DND-41 (cell line): ENCODE data around the gene IL13RA1.

Experiments used
- ATAC-seq: fragments of 200-7000 bp; cut with Tn5 transposase; 3 replicates; pipeline ENCODE4 v1.9.1; 2021; ENCODE audit warnings: low read depth; ENCODE audit not compliant: insufficient read depth
- DNase-seq: peaks from one replicate; pipeline ENCODE4 v3.0.0-alpha.2; 2020
- H2AFZ ChIP-seq: 2 replicates; pipeline ENCODE4 v1.6.0; 2012; ENCODE audit warnings: low read depth, low read length
- H3K27ac ChIP-seq: 2 replicates; pipeline ENCODE4 v1.5.1; 2012; ENCODE audit warnings: low read length, inconsistent platforms
- H3K27me3 ChIP-seq: fragments of 200-600 bp; sonication (generic); 2 replicates; pipeline ENCODE4 v1.6.0; 2012; ENCODE audit warnings: low read length, mild to moderate bottlenecking, inconsistent platforms; ENCODE audit not compliant: insufficient read depth, poor library complexity
- H3K36me3 ChIP-seq: 2 replicates; pipeline ENCODE4 v1.5.1; 2012; ENCODE audit warnings: low read length, inconsistent platforms; ENCODE audit not compliant: insufficient read depth
- H3K4me1 ChIP-seq: 2 replicates; pipeline ENCODE4 v1.5.1; 2012; ENCODE audit warnings: mild to moderate bottlenecking, low read length; ENCODE audit not compliant: insufficient read depth
- H3K4me2 ChIP-seq: 2 replicates; pipeline ENCODE4 v1.6.0; 2012; ENCODE audit warnings: mild to moderate bottlenecking, moderate library complexity, low read length, inconsistent platforms; ENCODE audit not compliant: insufficient read depth
- H3K4me3 ChIP-seq, 2 experiments: fragments of 200-600 bp in 1 of 2; shearing (Covaris generic) in 1 of 2; 2 replicates each; pipeline ENCODE4 v1.5.1; 2012 to 2016; ENCODE audit warnings: inconsistent platforms in 2 of 2, low read length in 2 of 2, mild to moderate bottlenecking in 2 of 2, low read depth in 1 of 2, moderate library complexity in 1 of 2
- H3K79me2 ChIP-seq: 2 replicates; pipeline ENCODE4 v1.6.0; 2012; ENCODE audit warnings: low read length, inconsistent platforms; ENCODE audit not compliant: insufficient read depth
- H3K9ac ChIP-seq: 2 replicates; pipeline ENCODE4 v1.6.0; 2012; ENCODE audit warnings: low read depth, mild to moderate bottlenecking, inconsistent platforms, low read length, moderate library complexity
- H3K9me3 ChIP-seq: 2 replicates; pipeline ENCODE4 v1.5.1; 2012; ENCODE audit warnings: low read length, moderate library complexity, mild to moderate bottlenecking, inconsistent platforms; ENCODE audit not compliant: insufficient read depth, severe bottlenecking
- H4K20me1 ChIP-seq: 2 replicates; pipeline ENCODE4 v1.6.0; 2012; ENCODE audit warnings: low read length; ENCODE audit not compliant: insufficient read depth
- CTCF ChIP-seq: IDR thresholded peaks from 2 replicates; pipeline ENCODE4 v1.5.1; 2012; ENCODE audit warnings: borderline replicate concordance, low read length, moderate library complexity, mild to moderate bottlenecking; ENCODE audit not compliant: poor library complexity, severe bottlenecking; ENCODE audit errors: extremely low read depth
- EZH2 ChIP-seq: IDR thresholded peaks from 3 replicates; pipeline ENCODE4 v1.6.1; 2012; ENCODE audit warnings: borderline replicate concordance, low read depth, mild to moderate bottlenecking, moderate library complexity, low read length, inconsistent platforms; ENCODE audit not compliant: severe bottlenecking

IL13RA1 gene

GRCh38 chrX:118726887-118727685 is at the start of gene IL13RA1:
TSS of gene IL13RA1 (plus strand) at chrX:118727606. CDS start at chrX:118727639, 33 bp downstream.
- TF ChIP-seq EZH2 (no peak), CTCF (no peak)
- no peak within 1 kb of the TSS for H3K4me3 ChIP-seq
- H3K4me1 ChIP-seq = no peaks in the 10 kb centered on the region
- H2AFZ ChIP-seq = no peak within 1 kb of the TSS
- no peaks in the 10 kb centered on the region for H3K9me3 ChIP-seq
- no peaks in the 10 kb centered on the region for H4K20me1 ChIP-seq
- DNase-seq = no peak
- H3K36me3 ChIP-seq = no peaks in the 10 kb centered on the region
- H3K27me3 ChIP-seq = no peaks in the 10 kb centered on the region
- H3K27ac ChIP-seq = no peak within 1 kb of the TSS
- H3K9ac ChIP-seq = no peak within 1 kb of the TSS
- H3K4me2 ChIP-seq = no peak within 1 kb of the TSS
- ATAC-seq = no peak
- no peaks in the 10 kb centered on the region for H3K79me2 ChIP-seq

- no peaks in the 10 kb centered on the region for H3K27me3 ChIP-seq
- H3K4me1 ChIP-seq = no peaks in the 10 kb centered on the region
- no peaks in the 10 kb centered on the region for H3K9me3 ChIP-seq
- H3K4me3 ChIP-seq = no peak overlapping the region
- no peak overlapping the region for H3K27ac ChIP-seq
- ATAC-seq = no peak
- DNase-seq = no peak
- no peaks in the 10 kb centered on the region for H3K79me2 ChIP-seq
- H4K20me1 ChIP-seq = no peaks in the 10 kb centered on the region
- H2AFZ ChIP-seq = no peak overlapping the region
- H3K4me2 ChIP-seq = no peak overlapping the region
- peaks cover 43% of the 10 kb centered on the region for H3K36me3 ChIP-seq
- TF ChIP-seq CTCF = no peak
- TF ChIP-seq EZH2 = no peak
- no peak overlapping the region for H3K9ac ChIP-seq
Measured at GRCh38 chrX:118679290-118679689, 48.1 kb upstream of the IL13RA1 start.

GRCh38 chrX:118682258-118683014 is 45.0 kb upstream of the IL13RA1 start:
- no peak overlapping the region for H2AFZ ChIP-seq
- no peak overlapping the region for H3K4me3 ChIP-seq
- no peak for TF ChIP-seq EZH2
- no peak for TF ChIP-seq CTCF
- H3K79me2 ChIP-seq = no peaks in the 10 kb centered on the region
- no peak overlapping the region for H3K27ac ChIP-seq
- H3K9me3 ChIP-seq = no peaks in the 10 kb centered on the region
- peaks cover 34% of the 10 kb centered on the region for H3K36me3 ChIP-seq
- no peaks in the 10 kb centered on the region for H3K27me3 ChIP-seq
- H3K4me1 ChIP-seq = no peaks in the 10 kb centered on the region
- no peaks in the 10 kb centered on the region for H4K20me1 ChIP-seq
- H3K9ac ChIP-seq = no peak overlapping the region
- DNase-seq (no peak), ATAC-seq (no peak)
- no peak overlapping the region for H3K4me2 ChIP-seq
